ENCODE data around the gene DNASE1L2.

Gene DNASE1L2

GRCh38 chr16:2284001-2284770 is 47.9 kb downstream of the DNASE1L2 start:
- DNase-seq = no peak

- DNase-seq = no peak
Measured at GRCh38 chr16:2284797-2285576, 48.7 kb downstream of the DNASE1L2 start.

GRCh38 chr16:2285731-2286191 is 49.5 kb downstream of the DNASE1L2 start:
- no peak for DNase-seq

GRCh38 chr16:2286550-2286949 is 50.3 kb downstream of the DNASE1L2 start:
- DNase-seq = no peak

GRCh38 chr16:2287916-2288547 is 51.8 kb downstream of the DNASE1L2 start:
- no peak for DNase-seq
